ENCODE measurements around the gene CATSPER4. TPM values are rescaled to one million over a fixed set of nuclear protein-coding genes. Genes with fewer than 3 reads are reported as not detected.

Gene CATSPER4
- total and polyA plus RNA-seq, 2 of the 13 experiments (the other 11 are each of a cell fraction or from before 2014, with no cell fraction given): not detected

- TF ChIP-seq SRF (IDR thresholded peaks at IDR 0.05; ENCODE audit: low read depth, low read length) (peak; percentile 8; the same call in 1 of the 2 replicates), ZBTB7A (CRISPR knock-in tag; IDR thresholded peaks at IDR 0.05) (peak; percentile 95), MXI1 (IDR thresholded peaks at IDR 0.05; ENCODE audit: borderline replicate concordance, low read depth, low read length) (peak; percentile 99; the same call in 2 of the 3 replicates), ZBTB2 (CRISPR knock-in tag; IDR thresholded peaks at IDR 0.05; ENCODE audit: low read depth) (peak; percentile 53; the same call in 1 of the 2 replicates), TFDP2 (CRISPR knock-in tag; IDR thresholded peaks at IDR 0.05) (peak; percentile 55; the same call in 1 of the 2 replicates), HIVEP1 (CRISPR knock-in tag; IDR thresholded peaks at IDR 0.05) (peak; percentile 97), HES4 (CRISPR knock-in tag; IDR thresholded peaks at IDR 0.05; ENCODE audit: borderline replicate concordance) (peak; percentile 85; the same call in 1 of the 2 replicates), GPBP1L1 (CRISPR knock-in tag; IDR thresholded peaks at IDR 0.05) (no peak), ZSCAN22 (CRISPR knock-in tag; IDR thresholded peaks at IDR 0.05) (no peak), ZGPAT (CRISPR knock-in tag; IDR thresholded peaks at IDR 0.05) (peak; percentile 94), EZH2 (conservative IDR thresholded peaks at IDR 0.05; ENCODE audit: low read depth, low read length) (no peak), ZNF431 (CRISPR knock-in tag; IDR thresholded peaks at IDR 0.05; ENCODE audit: borderline replicate concordance, low read depth) (no peak), ZBTB44 (CRISPR knock-in tag; IDR thresholded peaks at IDR 0.05) (no peak; the same call in 1 of the 2 replicates), ZSCAN30 (CRISPR knock-in tag; IDR thresholded peaks at IDR 0.05) (no peak), ZNF816 (CRISPR knock-in tag; IDR thresholded peaks at IDR 0.05; ENCODE audit: borderline replicate concordance) (no peak; the same call in 1 of the 2 replicates), IRX3 (CRISPR knock-in tag; IDR thresholded peaks at IDR 0.05; ENCODE audit: borderline replicate concordance, low read depth) (peak; percentile 93; the same call in 1 of the 2 replicates), ZMYM4 (CRISPR knock-in tag; IDR thresholded peaks at IDR 0.05) (peak; percentile 90), ZBTB46 (CRISPR knock-in tag; IDR thresholded peaks at IDR 0.05; ENCODE audit: borderline replicate concordance) (no peak), ZNF674 (CRISPR knock-in tag; IDR thresholded peaks at IDR 0.05; ENCODE audit: low read depth) (no peak)
Observed at GRCh38 chr1:26169669-26170471, 20.5 kb upstream of the CATSPER4 start, which contains the start of gene ZNF593 (continued).
